GM21447 (cell line): ENCODE results near the gene ORMDL3.
"Not testable (repeated sequence)": the region's sequence is repeated elsewhere in the genome, so short reads cannot be mapped to it uniquely, and the experiment has no call there.

ENCODE experiments used
- ATAC-seq: cut with Tn5 transposase; IDR thresholded peaks from one replicate; pipeline ENCODE4 v1.9.1; 2021; ENCODE audit not compliant: unreplicated experiment

The ORMDL3 gene

GRCh38 chr17:39887078-39887477 lies 40.3 kb downstream of the ORMDL3 start:
- ATAC-seq: no peak

GRCh38 chr17:39886102-39886501 lies 41.3 kb downstream of the ORMDL3 start:
- not testable (repeated sequence) for ATAC-seq

GRCh38 chr17:39872751-39873150 lies 54.6 kb downstream of the ORMDL3 start:
- ATAC-seq: no peak

- no peak for ATAC-seq
Observed at GRCh38 chr17:39871801-39872200, 55.6 kb downstream of the ORMDL3 start.
